Gastroesophageal sphincter (tissue), 3 donors: ENCODE data around the gene PLXNA2.

Experiments
- CTCF ChIP-seq, 4 experiments: fragments of 200-600 bp in 2 of 4; fragments of 450-650 bp in 2 of 4; sonication (generic) in 1 of 4; IDR thresholded peaks; one replicate each; pipeline ENCODE4 v1.5.1; 2017 to 2019; ENCODE audit warnings: antibody characterized with exemption in 4 of 4, mild to moderate bottlenecking in 2 of 4, moderate library complexity in 2 of 4
- EP300 ChIP-seq: sonication (generic); formaldehyde crosslinking; IDR thresholded peaks from one replicate; pipeline ENCODE4 v1.6.1; 2017; ENCODE audit warnings: antibody characterized with exemption, mild to moderate bottlenecking
- POLR2A ChIP-seq, 2 donors: fragments of 450-650 bp; IDR thresholded peaks; one replicate each; pipeline ENCODE4 v1.6.1; 2017; ENCODE audit warnings: antibody characterized with exemption in 2 of 2, mild to moderate bottlenecking in 2 of 2, moderate library complexity in 1 of 2

- TF ChIP-seq CTCF (IDR thresholded peaks at IDR 0.05), result peak in 3 of 4 experiments; percentile 27 to 47 (median 35)
- TF ChIP-seq EP300, result no peak
- TF ChIP-seq POLR2A (IDR thresholded peaks at IDR 0.05), result no peak
Measured at GRCh38 chr1:208242941-208243526, 1.1 kb downstream of the PLXNA2 start.
